HuH-7.5 (cell line): ENCODE measurements around the gene RND3.

Experiments
- DNase-seq: peaks from one replicate; pipeline ENCODE4 v3.0.0; 2011; ENCODE audit warnings: low spot score

Gene RND3

GRCh38 chr2:150487537-150488429 is at the start of gene RND3:
Gene RND3, minus strand, starts transcription at chr2:150487667. Its CDS starts 250 bp downstream, at chr2:150487417.
- DNase-seq = peak; percentile 88

GRCh38 chr2:150535176-150535575 is 47.7 kb upstream of the RND3 start:
- DNase-seq = no peak

GRCh38 chr2:150532879-150533278 is 45.4 kb upstream of the RND3 start:
- no peak for DNase-seq

GRCh38 chr2:150532020-150532419 is 44.6 kb upstream of the RND3 start:
- DNase-seq = no peak

GRCh38 chr2:150531591-150531990 is 44.1 kb upstream of the RND3 start:
- no peak for DNase-seq

GRCh38 chr2:150530168-150530567 is 42.7 kb upstream of the RND3 start:
- DNase-seq = no peak

GRCh38 chr2:150528861-150529801 is 41.7 kb upstream of the RND3 start:
- no peak for DNase-seq

- DNase-seq = no peak
Measured at GRCh38 chr2:150526827-150527226, 39.4 kb upstream of the RND3 start.

GRCh38 chr2:150526006-150526405 is 38.5 kb upstream of the RND3 start:
- DNase-seq = no peak

- no peak for DNase-seq
Measured at GRCh38 chr2:150522269-150522668, 34.8 kb upstream of the RND3 start.

- no peak for DNase-seq
Measured at GRCh38 chr2:150520887-150521664, 33.6 kb upstream of the RND3 start.

GRCh38 chr2:150520033-150520432 is 32.6 kb upstream of the RND3 start:
- DNase-seq = no peak

- no peak for DNase-seq
Measured at GRCh38 chr2:150517951-150518680, 30.6 kb upstream of the RND3 start.

- no peak for DNase-seq
Measured at GRCh38 chr2:150513647-150514046, 26.2 kb upstream of the RND3 start.

- no peak for DNase-seq
Measured at GRCh38 chr2:150508497-150509137, 21.1 kb upstream of the RND3 start.

- no peak for DNase-seq
Measured at GRCh38 chr2:150507071-150507470, 19.6 kb upstream of the RND3 start.

- no peak for DNase-seq
Measured at GRCh38 chr2:150505178-150505577, 17.7 kb upstream of the RND3 start.

- no peak for DNase-seq
Measured at GRCh38 chr2:150495993-150496627, 8.6 kb upstream of the RND3 start.

GRCh38 chr2:150495001-150495400 is 7.5 kb upstream of the RND3 start:
- no peak for DNase-seq

GRCh38 chr2:150494234-150494945 is 6.9 kb upstream of the RND3 start:
- DNase-seq = no peak
